Esophagus squamous epithelium (tissue), 5 donors: ENCODE measurements around the gene TFAP2A. TPM values are rescaled to one million over a fixed set of nuclear protein-coding genes. Genes with fewer than 3 reads are reported as not detected.

Experiments
- DNase-seq: peaks from one replicate; lab custom pipeline; 2025; lab: John Stamatoyannopoulos, UW
- H3K27ac ChIP-seq, 4 donors: fragments of 200-600 bp; sonication (generic); one replicate each; pipeline ENCODE4 v1.5.1; 2016 to 2019; ENCODE audit warnings: mild to moderate bottlenecking in 1 of 4
- H3K27me3 ChIP-seq, 4 donors: fragments of 200-600 bp; sonication (generic); 1 replicate in 3 of 4; 2 replicates in 1 of 4; pipeline versions ENCODE4 v1.5.1 to v1.6.0; 2017 to 2021; ENCODE audit warnings: antibody characterized with exemption in 1 of 4
- H3K36me3 ChIP-seq, 3 donors: fragments of 200-600 bp; sonication (generic); one replicate each; pipeline ENCODE4 v1.5.1; 2016 to 2019
- H3K4me1 ChIP-seq, 3 donors: fragments of 200-600 bp; sonication (generic); one replicate each; pipeline ENCODE4 v1.5.1; 2017 to 2019
- H3K4me3 ChIP-seq, 4 donors: fragments of 200-600 bp; sonication (generic); 1 replicate in 3 of 4; 2 replicates in 1 of 4; pipeline ENCODE4 v1.5.1; 2016 to 2019; ENCODE audit warnings: mild to moderate bottlenecking in 2 of 4, moderate library complexity in 1 of 4
- H3K9me3 ChIP-seq, 3 donors: fragments of 200-600 bp; sonication (generic); one replicate each; pipeline ENCODE4 v1.5.1; 2016 to 2019
- POLR2A ChIP-seq, 4 donors: fragments of 450-650 bp; IDR thresholded peaks; one replicate each; pipeline ENCODE4 v1.6.1; 2017; ENCODE audit warnings: antibody characterized with exemption in 4 of 4, mild to moderate bottlenecking in 4 of 4, moderate library complexity in 3 of 4
- WGBS, 2 donors: methylation state at CpG; one replicate each; pipeline ENCODE4 v1.1.5; 2018; 5-methylcytosine and 5-hydroxymethylcytosine counted together
- intact Hi-C: fragments of 100-400 bp; cut with DNase I; formaldehyde crosslinking; loops from one replicate; pipeline ENCODE4 v1.15.0; 2022
- total RNA-seq, 4 donors: library from RNA; depleted of rRNA; stranded (reverse); fragments of >200 nt; gene quantifications; one replicate each; pipeline ENCODE4 v1.1.0, GENCODE V29; 2016
- TF ChIP-seq, protein P1 (sequence below), 6 experiments: fragments of 450-650 bp in 4 of 6; fragments of 200-600 bp in 2 of 6; sonication (generic) in 2 of 6; IDR thresholded peaks; one replicate each; pipeline ENCODE4 v1.5.1; 2016 to 2019; ENCODE audit warnings: antibody characterized with exemption in 6 of 6, mild to moderate bottlenecking in 4 of 6, moderate library complexity in 4 of 6
- donor health status: DM: yes; HTN: yes; CAD: no.

The TFAP2A gene
- total RNA-seq, 4 donors from 2014 or later = 11.6 to 39.1 (median 29.9) TPM

DNA sequence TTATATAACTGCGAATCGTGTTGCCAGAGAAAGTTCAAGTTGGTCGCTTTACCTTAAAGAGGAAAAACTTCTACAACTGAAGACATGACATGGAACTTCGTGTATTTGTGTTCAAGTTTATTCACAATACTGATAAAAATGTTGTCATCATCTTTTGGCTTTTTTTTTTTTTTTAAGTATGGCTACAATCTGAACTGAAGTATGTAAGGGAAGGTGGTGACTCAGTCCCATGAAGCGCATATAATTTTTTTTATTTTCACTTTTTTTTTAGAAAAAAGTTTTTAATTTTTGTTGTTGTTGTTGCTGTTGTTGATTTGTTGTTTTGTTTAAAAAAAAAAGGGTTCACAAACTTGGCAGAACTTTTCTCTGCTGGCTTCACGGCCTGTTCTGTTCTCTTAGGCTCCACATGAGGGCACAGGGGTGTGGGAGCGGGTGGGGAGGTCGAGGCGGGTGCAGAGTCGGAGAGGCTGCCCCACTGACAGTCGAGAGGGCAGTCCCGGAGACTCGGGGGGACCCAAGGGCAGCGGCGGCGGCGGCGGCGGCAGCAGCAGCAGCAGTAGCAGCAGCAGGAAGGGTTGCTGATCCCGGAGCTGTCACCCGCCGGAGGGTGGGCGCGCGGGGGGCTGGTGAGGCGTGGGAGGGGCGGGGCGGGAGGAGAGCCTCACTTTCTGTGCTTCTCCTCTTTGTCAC, 17.0 kb downstream of the TFAP2A start:
- H3K27me3 ChIP-seq = peaks cover 0 to 95% (median 0%) of the 10 kb centered on the region in 4 donors
- 59 to 63% methylated on average over 5 to 20 of the region's 28 CpGs for WGBS, 2 donors

DNA sequence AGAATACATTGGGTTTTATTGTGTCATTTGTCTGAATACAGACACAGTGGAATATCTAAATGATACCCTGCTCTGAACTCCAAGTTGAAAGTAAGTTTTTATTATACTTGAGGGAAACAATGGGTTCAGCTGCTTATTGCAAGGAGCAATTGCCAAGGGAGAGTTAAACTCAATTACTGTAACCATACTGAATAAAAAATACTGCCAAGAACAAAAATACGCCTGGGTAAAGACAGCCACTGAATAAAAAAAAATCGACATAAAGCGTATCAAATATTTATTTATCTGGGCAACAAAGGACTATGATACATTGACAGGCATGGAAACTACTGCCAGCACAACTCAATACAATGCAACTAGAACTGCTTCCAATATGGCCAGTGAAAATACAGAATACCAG, 18.1 kb downstream of the TFAP2A start:
- no peak for DNase-seq
- Histone ChIP-seq H3K4me3 (no peak overlapping the region), H3K36me3 (peaks cover 0 to 34% (median 0%) of the 10 kb centered on the region in 3 donors), H3K9me3 (no peaks in the 10 kb centered on the region), H3K27ac (no peak overlapping the region), H3K4me1 (peaks cover 0 to 29% (median 0%) of the 10 kb centered on the region in 3 donors), H3K27me3 (peaks cover 0 to 97% (median 0%) of the 10 kb centered on the region in 4 donors)
- TF ChIP-seq, protein P1, sequence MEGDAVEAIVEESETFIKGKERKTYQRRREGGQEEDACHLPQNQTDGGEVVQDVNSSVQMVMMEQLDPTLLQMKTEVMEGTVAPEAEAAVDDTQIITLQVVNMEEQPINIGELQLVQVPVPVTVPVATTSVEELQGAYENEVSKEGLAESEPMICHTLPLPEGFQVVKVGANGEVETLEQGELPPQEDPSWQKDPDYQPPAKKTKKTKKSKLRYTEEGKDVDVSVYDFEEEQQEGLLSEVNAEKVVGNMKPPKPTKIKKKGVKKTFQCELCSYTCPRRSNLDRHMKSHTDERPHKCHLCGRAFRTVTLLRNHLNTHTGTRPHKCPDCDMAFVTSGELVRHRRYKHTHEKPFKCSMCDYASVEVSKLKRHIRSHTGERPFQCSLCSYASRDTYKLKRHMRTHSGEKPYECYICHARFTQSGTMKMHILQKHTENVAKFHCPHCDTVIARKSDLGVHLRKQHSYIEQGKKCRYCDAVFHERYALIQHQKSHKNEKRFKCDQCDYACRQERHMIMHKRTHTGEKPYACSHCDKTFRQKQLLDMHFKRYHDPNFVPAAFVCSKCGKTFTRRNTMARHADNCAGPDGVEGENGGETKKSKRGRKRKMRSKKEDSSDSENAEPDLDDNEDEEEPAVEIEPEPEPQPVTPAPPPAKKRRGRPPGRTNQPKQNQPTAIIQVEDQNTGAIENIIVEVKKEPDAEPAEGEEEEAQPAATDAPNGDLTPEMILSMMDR (IDR thresholded peaks at IDR 0.05) = no peak
- no peak for TF ChIP-seq POLR2A (IDR thresholded peaks at IDR 0.05)
- intact Hi-C loops = no loop called here
- 48 to 56% methylated on average over 3 of the region's 3 CpGs for WGBS, 2 donors

More for the DNA sequence above, 17.0 kb downstream of the TFAP2A start:
- H3K27ac ChIP-seq = no peak overlapping the region
- intact Hi-C loops = no loop called here
- peaks cover 0 to 40% (median 0%) of the 10 kb centered on the region in 3 donors for H3K36me3 ChIP-seq
- no peak overlapping the region for H3K4me3 ChIP-seq
- H3K4me1 ChIP-seq = peaks cover 2 to 40% (median 5%) of the 10 kb centered on the region in 3 donors
- no peaks in the 10 kb centered on the region for H3K9me3 ChIP-seq
- TF ChIP-seq, protein P1 (IDR thresholded peaks at IDR 0.05) = no peak
- TF ChIP-seq POLR2A (IDR thresholded peaks at IDR 0.05) = no peak
- DNase-seq = no peak

DNA sequence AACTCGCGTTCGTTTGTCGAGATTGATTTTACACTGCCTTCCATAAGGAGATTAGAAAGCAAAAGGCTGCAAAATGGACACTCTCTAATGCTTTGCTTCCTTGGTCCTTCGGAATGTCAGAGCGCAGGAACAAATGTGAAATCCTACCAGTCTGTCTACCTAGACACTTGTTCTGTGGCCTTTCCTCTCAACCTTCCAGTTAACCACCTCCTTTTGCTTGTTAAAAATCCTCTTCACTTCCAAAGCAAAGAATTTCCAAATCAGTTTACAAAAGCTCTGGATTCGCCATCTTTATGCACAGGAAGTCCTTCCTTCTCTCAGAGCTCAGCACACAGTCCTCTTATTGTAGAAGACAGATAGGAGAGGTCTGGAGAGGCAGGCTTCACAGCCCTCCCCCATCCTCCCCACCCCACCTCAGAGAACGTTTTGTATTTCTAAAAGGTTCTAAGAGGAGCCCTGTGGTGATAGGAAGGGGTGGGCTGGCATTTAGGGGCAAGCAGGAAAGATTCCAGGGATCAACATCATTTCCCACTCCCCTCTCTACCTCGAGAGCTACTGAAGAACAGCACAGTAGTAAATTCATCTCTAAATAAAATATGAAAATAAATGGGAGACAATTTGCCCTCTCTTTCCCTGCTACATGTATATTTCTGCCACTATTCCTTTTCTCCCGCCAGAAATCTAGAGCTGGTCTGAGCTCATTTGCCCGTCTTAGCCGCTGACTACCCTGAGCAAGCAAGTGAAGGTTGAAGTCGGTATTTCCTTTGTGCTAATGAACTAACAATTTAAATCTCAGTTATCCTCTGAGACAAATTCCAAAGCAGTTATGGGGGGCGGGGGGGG, 18.9 kb downstream of the TFAP2A start:
- Histone ChIP-seq H3K27ac (no peak overlapping the region), H3K36me3 (peaks cover 0 to 30% (median 0%) of the 10 kb centered on the region in 3 donors), H3K4me3 (no peak overlapping the region), H3K4me1 (peaks cover 0 to 21% (median 0%) of the 10 kb centered on the region in 3 donors), H3K9me3 (no peaks in the 10 kb centered on the region), H3K27me3 (peaks cover 0 to 100% (median under 1%) of the 10 kb centered on the region in 4 donors)
- TF ChIP-seq, protein P1 (IDR thresholded peaks at IDR 0.05) = no peak
- TF ChIP-seq POLR2A (IDR thresholded peaks at IDR 0.05) = no peak
- intact Hi-C loops = no loop called here
- WGBS, 2 donors = 45 to 49% methylated on average over 13 to 14 of the region's 14 CpGs
- no peak for DNase-seq

DNA sequence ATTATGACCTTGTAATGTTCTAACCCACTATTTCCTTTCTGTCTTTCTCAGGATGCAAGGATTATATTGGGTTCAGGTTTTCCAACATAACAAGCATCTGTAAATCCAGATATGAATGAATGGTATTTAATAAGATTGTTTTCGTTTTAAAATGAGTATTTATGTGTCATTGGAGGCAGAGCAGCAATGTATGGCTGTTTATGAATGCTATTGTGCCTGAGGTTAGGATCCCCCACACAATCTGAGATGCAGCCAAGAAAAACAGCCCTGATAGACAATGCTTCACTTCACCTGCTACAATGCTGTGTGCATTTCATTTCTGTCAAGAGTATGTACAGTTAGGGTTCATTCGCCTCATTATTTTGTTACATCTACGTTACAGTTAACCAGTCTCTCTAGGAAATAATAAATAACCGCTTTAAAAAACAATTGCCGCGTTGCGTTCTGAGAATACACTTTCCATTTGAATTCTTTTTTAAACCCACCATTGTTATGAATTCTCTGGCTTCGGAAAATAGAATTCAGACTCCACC, 19.6 kb downstream of the TFAP2A start:
- TF ChIP-seq, protein P1 (IDR thresholded peaks at IDR 0.05) = no peak
- TF ChIP-seq POLR2A (IDR thresholded peaks at IDR 0.05) = no peak
- H3K27ac ChIP-seq = no peak overlapping the region
- H3K36me3 ChIP-seq = peaks cover 0 to 30% (median 0%) of the 10 kb centered on the region in 3 donors
- no peak overlapping the region for H3K4me3 ChIP-seq
- H3K27me3 ChIP-seq = peaks cover 0 to 100% (median 2%) of the 10 kb centered on the region in 4 donors
- no peaks in the 10 kb centered on the region for H3K9me3 ChIP-seq
- no peak for DNase-seq
- intact Hi-C loops = no loop called here
- H3K4me1 ChIP-seq = peaks cover 0 to 14% (median 0%) of the 10 kb centered on the region in 3 donors
- 30 to 58% methylated on average over 8 of the region's 8 CpGs for WGBS, 2 donors
